ENCODE data around the gene TSPOAP1. TPM values are rescaled to one million over a fixed set of nuclear protein-coding genes. Genes with fewer than 3 reads are reported as not detected.

The TSPOAP1 gene, protein sequence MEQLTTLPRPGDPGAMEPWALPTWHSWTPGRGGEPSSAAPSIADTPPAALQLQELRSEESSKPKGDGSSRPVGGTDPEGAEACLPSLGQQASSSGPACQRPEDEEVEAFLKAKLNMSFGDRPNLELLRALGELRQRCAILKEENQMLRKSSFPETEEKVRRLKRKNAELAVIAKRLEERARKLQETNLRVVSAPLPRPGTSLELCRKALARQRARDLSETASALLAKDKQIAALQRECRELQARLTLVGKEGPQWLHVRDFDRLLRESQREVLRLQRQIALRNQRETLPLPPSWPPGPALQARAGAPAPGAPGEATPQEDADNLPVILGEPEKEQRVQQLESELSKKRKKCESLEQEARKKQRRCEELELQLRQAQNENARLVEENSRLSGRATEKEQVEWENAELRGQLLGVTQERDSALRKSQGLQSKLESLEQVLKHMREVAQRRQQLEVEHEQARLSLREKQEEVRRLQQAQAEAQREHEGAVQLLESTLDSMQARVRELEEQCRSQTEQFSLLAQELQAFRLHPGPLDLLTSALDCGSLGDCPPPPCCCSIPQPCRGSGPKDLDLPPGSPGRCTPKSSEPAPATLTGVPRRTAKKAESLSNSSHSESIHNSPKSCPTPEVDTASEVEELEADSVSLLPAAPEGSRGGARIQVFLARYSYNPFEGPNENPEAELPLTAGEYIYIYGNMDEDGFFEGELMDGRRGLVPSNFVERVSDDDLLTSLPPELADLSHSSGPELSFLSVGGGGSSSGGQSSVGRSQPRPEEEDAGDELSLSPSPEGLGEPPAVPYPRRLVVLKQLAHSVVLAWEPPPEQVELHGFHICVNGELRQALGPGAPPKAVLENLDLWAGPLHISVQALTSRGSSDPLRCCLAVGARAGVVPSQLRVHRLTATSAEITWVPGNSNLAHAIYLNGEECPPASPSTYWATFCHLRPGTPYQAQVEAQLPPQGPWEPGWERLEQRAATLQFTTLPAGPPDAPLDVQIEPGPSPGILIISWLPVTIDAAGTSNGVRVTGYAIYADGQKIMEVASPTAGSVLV (N-terminal part only)
- 0.06 and 0.11 TPM in 2 replicates for total RNA-seq (2014; rRNA removed)
- polyA plus RNA-seq (2012) = 0.07 TPM

GRCh38 chr17:58328195-58329034, at the start of gene TSPOAP1:
TSS of gene TSPOAP1 (minus strand) at chr17:58328795. CDS start at chr17:58327920, 875 bp downstream.
- no peak for DNase-seq (ENCODE audit: low read depth)

- DNase-seq (ENCODE audit: low read depth) = no peak
These were observed 49.1 kb upstream of the TSPOAP1 start for GRCh38 chr17:58377661-58378060.

DNA sequence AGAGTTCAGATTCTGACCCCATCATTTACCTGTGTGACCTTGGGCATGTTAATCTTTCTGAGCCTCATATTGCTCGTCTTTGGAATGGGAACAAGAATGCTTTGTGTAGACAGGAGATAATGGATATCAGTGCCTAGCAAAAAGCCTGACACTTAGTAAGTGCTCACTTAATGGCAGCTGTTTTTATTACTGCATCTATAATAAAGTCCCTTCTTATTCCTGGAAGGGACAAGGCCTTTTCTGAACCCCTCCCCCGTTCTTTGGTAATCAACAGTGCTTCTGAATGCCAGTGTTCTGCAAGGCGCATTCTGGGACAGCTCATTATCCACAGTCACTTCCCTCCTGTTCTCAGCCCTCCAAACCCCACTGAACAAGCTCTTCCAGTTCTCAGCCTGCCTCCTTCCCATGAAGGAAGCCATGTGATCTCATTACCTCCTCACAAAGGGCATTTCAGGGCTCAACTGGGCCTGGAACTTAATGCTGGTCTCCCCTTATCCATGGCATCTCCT, 48.6 kb upstream of the TSPOAP1 start:
- no peak for DNase-seq (ENCODE audit: low read depth)

GRCh38 chr17:58376472-58377000, 47.9 kb upstream of the TSPOAP1 start:
- DNase-seq (ENCODE audit: low read depth) = no peak

DNA sequence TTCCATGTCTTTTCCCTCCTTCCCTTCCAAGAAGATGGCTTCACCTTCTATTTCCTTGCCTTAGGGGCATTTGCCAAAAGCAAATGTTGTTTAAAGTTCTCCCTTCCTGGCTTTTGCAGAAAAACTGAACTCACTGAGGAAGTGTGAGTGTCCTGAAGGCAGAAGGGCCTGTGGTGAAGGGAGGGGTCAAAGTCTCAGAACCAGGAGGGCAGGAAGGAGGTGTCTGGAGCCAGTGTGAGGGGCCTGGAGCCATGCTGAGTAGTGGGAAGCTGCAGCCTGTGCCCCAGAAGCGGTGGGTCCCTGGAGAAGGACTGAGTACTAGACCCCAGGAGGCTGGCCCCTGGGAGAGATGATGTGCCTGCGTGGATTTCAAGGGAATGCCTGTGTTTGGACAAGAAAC, 47.2 kb upstream of the TSPOAP1 start:
- DNase-seq (ENCODE audit: low read depth) = no peak

DNA sequence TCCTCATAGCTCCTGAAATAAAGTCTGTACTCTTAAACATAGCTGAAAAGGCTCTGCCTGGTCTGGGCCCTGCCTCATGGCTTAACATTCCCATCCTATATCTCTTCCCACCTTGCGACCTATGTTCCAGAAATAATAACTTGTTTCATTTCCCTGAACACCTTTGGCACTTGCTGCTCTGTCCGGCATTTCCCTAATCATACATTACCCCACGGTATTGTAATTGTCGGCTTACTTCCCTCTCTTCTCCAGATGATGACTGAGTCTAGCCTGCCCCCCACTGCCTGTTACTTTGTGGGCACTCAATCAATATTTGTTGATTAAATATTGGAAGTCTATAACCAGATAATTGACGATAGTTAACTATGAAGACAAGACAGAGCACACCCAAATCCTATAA, 46.7 kb upstream of the TSPOAP1 start:
- no peak for DNase-seq (ENCODE audit: low read depth)

DNA sequence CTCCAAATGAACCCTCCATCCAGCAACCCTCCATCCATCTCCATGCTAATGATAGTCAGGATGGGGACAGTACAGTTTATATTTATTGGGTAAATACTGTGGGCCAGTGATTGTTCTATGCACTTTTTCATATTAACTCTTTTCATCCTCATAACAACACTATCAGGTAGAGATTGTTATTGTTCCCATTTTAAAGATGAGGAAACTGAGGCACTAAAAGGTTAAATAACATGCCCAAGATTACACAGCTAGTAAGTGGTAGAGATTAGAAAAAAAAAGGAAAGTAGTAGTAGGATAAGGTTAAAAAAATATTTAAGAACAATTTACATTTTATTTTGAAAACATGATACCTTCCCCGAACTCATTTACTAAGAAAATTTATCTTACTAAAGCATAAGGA, 45.3 kb upstream of the TSPOAP1 start:
- no peak for DNase-seq (ENCODE audit: low read depth)

GRCh38 chr17:58373003-58373402, 44.4 kb upstream of the TSPOAP1 start:
- DNase-seq (ENCODE audit: low read depth) = no peak

GRCh38 chr17:58371300-58371950, 42.8 kb upstream of the TSPOAP1 start:
- DNase-seq (ENCODE audit: low read depth) = no peak

DNA sequence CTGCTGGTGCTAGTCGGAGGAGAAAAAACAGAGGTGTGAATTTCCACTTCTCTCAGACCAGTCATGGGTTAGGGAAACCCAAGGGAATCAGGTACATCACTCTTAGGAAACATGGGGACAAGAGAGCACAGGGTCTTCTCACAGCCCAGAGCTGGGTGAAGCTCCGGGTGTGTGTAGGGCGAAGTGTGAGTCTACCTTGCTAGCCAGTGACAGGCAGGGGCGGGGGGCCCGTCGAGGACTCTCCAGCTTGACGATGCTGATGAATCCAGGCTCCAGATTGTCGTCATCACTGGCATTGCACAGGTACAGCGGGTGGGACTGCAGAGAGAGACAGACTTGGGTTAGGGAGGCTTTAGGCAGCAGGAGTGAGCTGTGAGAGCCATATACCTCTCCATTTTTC, 42.1 kb upstream of the TSPOAP1 start:
- DNase-seq (ENCODE audit: low read depth) = no peak

DNA sequence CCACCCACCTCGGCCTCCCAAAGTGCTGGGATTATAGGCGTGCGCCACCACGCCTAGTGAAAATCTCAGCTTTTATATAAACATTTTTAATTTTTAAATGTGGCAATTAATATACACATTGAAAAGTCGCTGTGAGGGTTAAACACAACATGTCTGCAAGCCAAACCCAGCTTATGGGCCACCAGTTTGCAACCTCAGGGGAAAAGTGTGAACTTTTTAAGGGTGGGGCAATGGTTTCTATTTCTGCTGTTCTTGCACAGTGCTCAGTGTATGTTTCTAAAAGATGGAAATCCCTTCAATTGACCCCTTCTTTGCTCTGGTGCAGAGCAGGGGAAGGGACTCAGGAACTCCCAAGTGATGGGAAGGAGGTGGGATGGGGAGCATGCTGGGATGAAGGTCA, 41.7 kb upstream of the TSPOAP1 start:
- no peak for DNase-seq (ENCODE audit: low read depth)

DNA sequence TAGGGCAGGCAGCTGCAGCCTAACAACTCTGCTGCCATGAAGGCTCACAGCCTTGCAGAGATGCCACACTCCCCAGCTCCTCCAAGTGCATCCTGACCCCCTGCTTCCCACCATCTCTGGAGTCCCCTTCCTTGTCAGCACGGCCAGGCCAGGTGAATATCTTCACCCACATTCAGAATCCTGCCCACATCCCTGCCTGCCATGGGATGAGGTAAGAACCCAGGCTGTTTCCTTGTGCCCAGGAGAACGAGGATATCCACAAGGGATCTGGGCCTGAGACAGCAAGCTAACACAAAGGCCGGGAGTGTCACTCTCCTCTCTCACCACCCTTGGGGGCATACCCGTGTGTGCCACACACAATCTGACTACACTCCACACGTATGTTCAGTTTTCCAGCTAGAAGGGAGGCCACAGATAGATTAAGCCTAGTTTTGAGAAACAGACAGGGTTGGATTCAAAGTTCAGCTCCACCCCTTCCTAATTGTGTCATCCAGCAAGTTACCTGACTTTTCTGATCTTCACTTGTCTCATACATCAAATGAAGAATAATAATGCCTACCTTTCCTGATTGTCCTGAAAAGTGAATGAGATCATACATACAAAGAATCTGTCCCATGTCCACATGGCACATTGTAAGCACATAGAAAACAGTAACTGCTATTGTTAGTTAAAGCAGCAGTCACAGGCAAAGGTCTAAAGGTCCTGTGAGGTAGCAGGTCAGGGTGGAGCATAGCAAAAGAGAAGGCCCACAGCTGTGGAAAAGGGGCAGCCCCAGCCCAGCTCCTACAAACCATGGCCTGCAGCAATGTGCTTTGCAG, 40.8 kb upstream of the TSPOAP1 start:
- DNase-seq (ENCODE audit: low read depth) = no peak

- DNase-seq (ENCODE audit: low read depth) = peak; percentile 6
These were observed 40.2 kb upstream of the TSPOAP1 start for GRCh38 chr17:58368860-58369213.

GRCh38 chr17:58367461-58367860, 38.9 kb upstream of the TSPOAP1 start:
- DNase-seq (ENCODE audit: low read depth) = no peak

GRCh38 chr17:58365980-58366595, 37.5 kb upstream of the TSPOAP1 start:
- no peak for DNase-seq (ENCODE audit: low read depth)

DNA sequence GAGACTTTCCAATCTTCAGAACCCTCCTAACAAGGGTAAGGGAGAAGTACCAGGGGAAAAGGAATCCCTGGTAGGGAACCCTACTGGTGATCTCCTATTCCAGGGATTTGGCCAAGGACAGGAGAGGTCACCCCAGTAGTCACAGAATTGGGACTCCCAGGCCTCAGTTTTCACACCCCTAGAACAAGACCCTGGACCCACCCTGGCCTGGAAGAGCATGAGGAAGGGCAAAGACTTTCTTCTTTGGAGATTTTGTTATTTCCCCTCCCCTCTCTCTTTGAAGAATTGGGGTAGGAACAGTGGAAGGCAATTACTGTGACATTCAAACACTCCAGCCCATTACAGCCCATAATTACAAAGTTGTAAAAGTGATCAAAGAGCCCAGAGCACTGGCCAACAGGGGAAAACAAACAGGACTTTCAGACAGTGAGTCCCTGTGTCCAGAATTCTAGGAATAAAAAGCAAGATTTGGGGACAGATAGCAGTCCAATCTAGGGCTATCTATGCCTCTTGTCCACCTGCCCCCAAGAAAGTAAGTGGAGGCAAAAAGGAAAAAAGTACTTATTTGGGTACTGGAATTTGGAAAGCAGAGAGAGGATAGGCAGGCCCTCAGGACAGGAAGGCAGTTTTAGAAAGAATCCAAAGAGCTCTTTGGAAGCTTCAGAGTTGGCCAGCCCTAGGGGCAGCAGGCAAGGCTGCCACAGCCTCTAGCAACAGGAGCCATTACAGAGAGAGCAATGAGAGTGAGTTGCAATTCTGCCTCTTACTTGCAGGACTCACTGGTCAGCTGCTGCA, 36.8 kb upstream of the TSPOAP1 start:
- DNase-seq (ENCODE audit: low read depth) = no peak

GRCh38 chr17:58364270-58364942, 35.8 kb upstream of the TSPOAP1 start:
- DNase-seq (ENCODE audit: low read depth) = no peak
